A549 (cell line): Measurements from ENCODE around the gene ROPN1. TPM values are rescaled to one million over a fixed set of nuclear protein-coding genes. Genes with fewer than 3 reads are reported as not detected.
A peak's percentile ranks its signal among the peaks of the same experiment; 100 is the strongest.

Experiments
- ATAC-seq, 2 experiments: fragments of 200-7000 bp in 1 of 2; fragments of >200 bp in 1 of 2; cut with Nextera tagmentation in 1 of 2; cut with Tn5 transposase in 1 of 2; 3 replicates each; pipeline versions ENCODE4 v1.8.0 to v1.9.1; 2018 to 2020; ENCODE audit warnings: mild to moderate bottlenecking in 1 of 2, moderate library complexity in 1 of 2
- CTCF ChIA-PET: fragments of 300-600 bp; sonication (Branson Sonifier 250); formaldehyde crosslinking; extraction: SDS; loops from one replicate; lab custom pipeline; 2021; ENCODE audit warnings: antibody characterized with exemption, inconsistent platforms; lab: Yijun Ruan, JAX
- POLR2A ChIA-PET: fragments of 350-600 bp; formaldehyde crosslinking; extraction: SDS; loops from one replicate; lab custom pipeline; 2021; ENCODE audit warnings: antibody characterized with exemption, inconsistent platforms; lab: Yijun Ruan, JAX
- DNase-seq, 2 experiments: peaks; one replicate each; pipeline versions ENCODE4 v3.0.0 to v3.0.0-alpha.2; 2011 to 2016; ENCODE audit warnings: low read depth in 1 of 2, low spot score in 1 of 2
- FAIRE-seq: peaks from 2 replicates; lab custom pipeline; 2011; peaks lifted over from hg19 to GRCh38; lab: Jason Lieb, UNC
- H3K27ac ChIP-seq, 2 experiments: fragments of >200 bp; sonication (Bioruptor Twin); formaldehyde crosslinking; 3 replicates each; pipeline ENCODE4 v1.5.1; 2016 to 2017
- H3K4me1 ChIP-seq: fragments of >200 bp; sonication (Bioruptor Twin); formaldehyde crosslinking; 3 replicates; pipeline ENCODE4 v1.6.1; 2016
- H3K4me2 ChIP-seq: fragments of >200 bp; sonication (Bioruptor Twin); formaldehyde crosslinking; 3 replicates; pipeline ENCODE4 v1.6.1; 2016
- H3K4me3 ChIP-seq: fragments of >200 bp; sonication (Bioruptor Twin); formaldehyde crosslinking; 3 replicates; pipeline ENCODE4 v1.5.1; 2016
- H3K9me3 ChIP-seq: fragments of >200 bp; sonication (Bioruptor Twin); formaldehyde crosslinking; 3 replicates; pipeline ENCODE4 v1.6.1; 2016
- BHLHE40 ChIP-seq: IDR thresholded peaks from 2 replicates; pipeline ENCODE4 v1.6.1; 2012; ENCODE audit warnings: low read depth, low read length, inconsistent platforms
- EHMT2 ChIP-seq: fragments of 200-600 bp; sonication (generic); IDR thresholded peaks from 2 replicates; pipeline ENCODE4 v1.6.1; 2016; ENCODE audit warnings: antibody characterized with exemption, low read depth, mild to moderate bottlenecking, moderate library complexity
- ELK1 ChIP-seq: fragments of 150-350 bp; IDR thresholded peaks from 2 replicates; pipeline ENCODE4 v1.6.1; 2014; ENCODE audit warnings: low read depth, mild to moderate bottlenecking, low read length
- ESRRA ChIP-seq: fragments of 150-350 bp; IDR thresholded peaks from 2 replicates; pipeline ENCODE4 v1.6.1; 2014; ENCODE audit warnings: mild to moderate bottlenecking, low read length, borderline replicate concordance
- FOSB ChIP-seq: fragments of 250-450 bp; sonication (Bioruptor Pico); IDR thresholded peaks from 2 replicates; pipeline ENCODE4 v1.5.0; 2020; ENCODE audit warnings: mild to moderate bottlenecking, moderate library complexity
- KDM1A ChIP-seq: fragments of 200-600 bp; sonication (generic); IDR thresholded peaks from 2 replicates; pipeline ENCODE4 v1.6.1; 2016; ENCODE audit warnings: low read depth, mild to moderate bottlenecking
- NPAS2 ChIP-seq: fragments of 250-450 bp; sonication (Bioruptor Pico); IDR thresholded peaks from 2 replicates; pipeline ENCODE4 v1.8.0; 2022; ENCODE audit warnings: mild to moderate bottlenecking, moderate library complexity, borderline replicate concordance
- RAD21 ChIP-seq, 2 experiments: fragments of >200 bp in 1 of 2; sonication (Bioruptor Twin) in 1 of 2; formaldehyde crosslinking in 1 of 2; IDR thresholded peaks in 1 of 2; conservative IDR thresholded peaks in 1 of 2; 2 replicates in 1 of 2; 3 replicates in 1 of 2; pipeline ENCODE4 v1.6.1; 2012 to 2018; ENCODE audit warnings: inconsistent platforms in 1 of 2
- REST ChIP-seq: fragments of 200-600 bp; sonication (generic); IDR thresholded peaks from 2 replicates; pipeline ENCODE4 v1.6.1; 2016; ENCODE audit warnings: antibody characterized with exemption, mild to moderate bottlenecking, moderate library complexity
- ZC3H11A ChIP-seq: fragments of 450-650 bp; IDR thresholded peaks from 2 replicates; pipeline ENCODE4 v1.6.1; 2014; ENCODE audit warnings: antibody characterized with exemption, mild to moderate bottlenecking
- ZFP36 ChIP-seq: fragments of 450-650 bp; IDR thresholded peaks from 2 replicates; pipeline ENCODE4 v1.6.1; 2014; ENCODE audit warnings: borderline replicate concordance; ENCODE audit not compliant: partially characterized antibody
- WGBS: methylation state at CpG from one replicate; pipeline ENCODE4 v1.1.6; 2017; ENCODE audit errors: missing lambda C conversion rate; 5-methylcytosine and 5-hydroxymethylcytosine counted together
- polyA plus RNA-seq, 4 experiments: library from polyadenylated mRNA; depleted of rRNA in 3 of 4; stranded (reverse); fragments of >200 nt; fragmentation: RNase III in 1 of 4; extraction: RNeasy Plus Mini Kit Qiagen cat#74134 plus additional on column Dnase treatment in 1 of 4; gene quantifications; 2 replicates in 3 of 4; 3 replicates in 1 of 4; pipeline ENCODE4 v1.2.3, GENCODE V29; 2011 to 2017

Gene ROPN1
- polyA plus RNA-seq, 2 of the 4 experiments (the other 2 are of a cell fraction) = not detected

GRCh38 chr3:123920383-123920782 lies 71.5 kb downstream of the ROPN1 start:
- ATAC-seq (no peak), FAIRE-seq (peak; percentile 43)
- WGBS = 72% methylated on average over 1 of the region's 1 CpG

GRCh38 chr3:123919353-123919752 lies 72.6 kb downstream of the ROPN1 start:
- Histone ChIP-seq H3K4me3 (no peak overlapping the region), H3K4me1 (no peaks in the 10 kb centered on the region), H3K27ac (no peak overlapping the region), H3K9me3 (peaks cover 3% of the 10 kb centered on the region; the same call in 2 of the 3 replicates), H3K4me2 (no peak overlapping the region)
- no peak for TF ChIP-seq KDM1A
- TF ChIP-seq REST = no peak
- no peak for TF ChIP-seq RAD21 (conservative IDR thresholded peaks at IDR 0.05 in 1 of 2, IDR thresholded peaks at IDR 0.05 in 1 of 2)
- no peak for TF ChIP-seq FOSB
- TF ChIP-seq ZFP36 = no peak
- no peak for TF ChIP-seq ELK1
- TF ChIP-seq BHLHE40 = no peak
- TF ChIP-seq ESRRA = no peak
- TF ChIP-seq ZC3H11A = no peak
- no peak for TF ChIP-seq NPAS2 (CRISPR knock-in tag)
- 94% methylated on average over 3 of the region's 3 CpGs for WGBS
- ATAC-seq (no peak), DNase-seq (no peak), FAIRE-seq (no peak)
- POLR2A ChIA-PET = no interaction called here
- CTCF ChIA-PET = no interaction called here

More at GRCh38 chr3:123920383-123920782, 71.5 kb downstream of the ROPN1 start:
- no peak for TF ChIP-seq EHMT2
- Histone ChIP-seq H3K4me3 (no peak overlapping the region), H3K27ac (no peak overlapping the region), H3K9me3 (peaks cover 3% of the 10 kb centered on the region; the same call in 2 of the 3 replicates), H3K4me1 (no peaks in the 10 kb centered on the region), H3K4me2 (no peak overlapping the region)
- ChIA-PET CTCF (interaction anchor here (1.0 kb wide), 1 partner anchor 197 kb away, joined by 3 read pairs; no protein-coding TSS in a partner anchor), POLR2A (no interaction called here)
- DNase-seq = no peak

Other genes starting within 250 kb of the ROPN1 start
- 13.6 and 17.4 TPM in 2 replicates for gene MYLK, start 107.8 kb downstream of the ROPN1 start, polyA plus RNA-seq (2011; rRNA removed)
- gene MYLK, start 107.8 kb downstream of the ROPN1 start, polyA plus RNA-seq (2017; fragmentation: RNase III; extraction: RNeasy Plus Mini Kit Qiagen cat#74134 plus additional on column Dnase treatment) = 16.9 to 18.3 TPM (median 16.9 TPM) in 3 replicates
- gene CCDC14, start 30.9 kb downstream of the ROPN1 start, polyA plus RNA-seq (2011; rRNA removed) = 71.4 and 111 TPM in 2 replicates
- gene CCDC14, start 30.9 kb downstream of the ROPN1 start, polyA plus RNA-seq (2017; fragmentation: RNase III; extraction: RNeasy Plus Mini Kit Qiagen cat#74134 plus additional on column Dnase treatment) = 28.8 to 31.7 TPM (median 29.3 TPM) in 3 replicates
- 2.2 and 2.9 TPM in 2 replicates for gene KALRN, start 41.2 kb upstream of the ROPN1 start, polyA plus RNA-seq (2011; rRNA removed)
- 1.0 to 1.5 TPM (median 1.1 TPM) in 3 replicates for gene KALRN, start 41.2 kb upstream of the ROPN1 start, polyA plus RNA-seq (2017; fragmentation: RNase III; extraction: RNeasy Plus Mini Kit Qiagen cat#74134 plus additional on column Dnase treatment)